HEK293T (cell line): ENCODE data around the gene KCNMB4.

Experiments used
- CTCF ChIA-PET: fragments of 350-600 bp; formaldehyde crosslinking; extraction: SDS; loops from one replicate; lab custom pipeline; 2021; ENCODE audit warnings: antibody characterized with exemption, inconsistent platforms; lab: Yijun Ruan, JAX
- POLR2A ChIA-PET: fragments of 350-600 bp; formaldehyde crosslinking; extraction: SDS; loops from one replicate; lab custom pipeline; 2020; ENCODE audit warnings: antibody characterized with exemption, inconsistent platforms; lab: Yijun Ruan, JAX
- DNase-seq: peaks from one replicate; pipeline ENCODE4 v3.0.0; 2012; ENCODE audit warnings: mixed read lengths; ENCODE audit errors: extremely low spot score
- ARNT ChIP-seq: fragments of 450-650 bp; IDR thresholded peaks from 2 replicates; pipeline ENCODE4 v1.6.1; 2017; ENCODE audit warnings: mild to moderate bottlenecking
- BHLHE40 ChIP-seq: fragments of 450-650 bp; IDR thresholded peaks from 2 replicates; pipeline ENCODE4 v1.6.1; 2016; ENCODE audit warnings: mild to moderate bottlenecking, moderate library complexity, borderline replicate concordance
- CTBP1 ChIP-seq: fragments of 450-650 bp; IDR thresholded peaks from 2 replicates; pipeline ENCODE4 v1.6.1; 2016; ENCODE audit warnings: borderline replicate concordance
- ELF4 ChIP-seq: fragments of 450-650 bp; IDR thresholded peaks from 2 replicates; pipeline ENCODE4 v1.6.1; 2017; ENCODE audit warnings: antibody characterized with exemption
- FOXA1 ChIP-seq: fragments of 450-650 bp; IDR thresholded peaks from 2 replicates; pipeline ENCODE4 v1.6.1; 2016; ENCODE audit warnings: mild to moderate bottlenecking
- FOXK2 ChIP-seq: fragments of 450-650 bp; IDR thresholded peaks from 2 replicates; pipeline ENCODE4 v1.6.1; 2016; ENCODE audit warnings: mild to moderate bottlenecking
- FOXM1 ChIP-seq: fragments of 450-650 bp; IDR thresholded peaks from 2 replicates; pipeline ENCODE4 v1.6.1; 2017; ENCODE audit warnings: mild to moderate bottlenecking, borderline replicate concordance
- L3MBTL2 ChIP-seq: fragments of 450-650 bp; conservative IDR thresholded peaks from 2 replicates; pipeline ENCODE4 v1.6.1; 2016; ENCODE audit warnings: mild to moderate bottlenecking
- LEF1 ChIP-seq: fragments of 450-650 bp; IDR thresholded peaks from 2 replicates; pipeline ENCODE4 v1.6.1; 2017; ENCODE audit warnings: mild to moderate bottlenecking, borderline replicate concordance
- NFRKB ChIP-seq: fragments of 450-650 bp; IDR thresholded peaks from 2 replicates; pipeline ENCODE4 v1.6.1; 2016; ENCODE audit warnings: mild to moderate bottlenecking, moderate library complexity
- PKNOX1 ChIP-seq: fragments of 450-650 bp; IDR thresholded peaks from 2 replicates; pipeline ENCODE4 v1.6.1; 2016
- SP1 ChIP-seq: fragments of 450-650 bp; IDR thresholded peaks from 2 replicates; pipeline ENCODE4 v1.6.1; 2017
- SUZ12 ChIP-seq: fragments of 450-650 bp; IDR thresholded peaks from 2 replicates; pipeline ENCODE4 v1.6.1; 2016; ENCODE audit warnings: mild to moderate bottlenecking
- TARDBP ChIP-seq: fragments of 450-650 bp; IDR thresholded peaks from 2 replicates; pipeline ENCODE4 v1.6.1; 2016
- ZNF384 ChIP-seq: fragments of 450-650 bp; IDR thresholded peaks from 2 replicates; pipeline ENCODE4 v1.6.1; 2016

KCNMB4 gene

DNA sequence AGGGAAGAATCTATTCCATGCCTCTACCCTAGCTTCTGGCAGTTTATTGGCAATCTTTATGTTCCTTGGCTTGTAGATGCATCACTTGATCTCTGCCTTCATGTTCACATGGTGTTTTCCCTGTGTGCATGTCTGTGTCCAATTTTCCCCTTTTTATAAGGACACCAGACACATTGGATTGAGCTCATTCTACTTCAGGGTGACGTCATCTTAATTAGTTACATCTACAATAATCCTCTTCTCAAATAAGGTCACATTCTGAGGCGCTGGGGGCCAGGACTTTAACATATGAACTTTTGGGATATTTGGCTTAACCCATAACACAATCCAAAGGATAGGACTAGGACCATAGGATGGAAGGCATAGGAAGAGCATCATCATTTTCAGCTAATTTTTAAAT, 101.4 kb downstream of the KCNMB4 start:
- ChIA-PET CTCF (no interaction called here), POLR2A (no interaction called here)
- TF ChIP-seq TARDBP, result no peak
- TF ChIP-seq ARNT, result no peak
- TF ChIP-seq FOXA1, result no peak
- TF ChIP-seq PKNOX1, result no peak
- TF ChIP-seq L3MBTL2, result no peak
- TF ChIP-seq ZNF384, result no peak
- TF ChIP-seq SP1, result no peak
- DNase-seq, result no peak

GRCh38 chr12:70467918-70468733, 102.0 kb downstream of the KCNMB4 start:
- ChIA-PET POLR2A (no interaction called here), CTCF (no interaction called here)
- no peak for DNase-seq
- TF ChIP-seq L3MBTL2, result no peak
- no peak for TF ChIP-seq ARNT
- TF ChIP-seq ZNF384, result no peak
- no peak for TF ChIP-seq FOXK2
- TF ChIP-seq NFRKB, result no peak

GRCh38 chr12:70468741-70469140, 102.7 kb downstream of the KCNMB4 start:
- no peak for TF ChIP-seq FOXK2
- TF ChIP-seq FOXM1, result no peak
- TF ChIP-seq CTBP1, result no peak
- no peak for TF ChIP-seq FOXA1
- TF ChIP-seq LEF1, result no peak
- no peak for TF ChIP-seq PKNOX1
- TF ChIP-seq TARDBP, result no peak
- TF ChIP-seq SP1, result no peak
- no peak for TF ChIP-seq ELF4
- TF ChIP-seq BHLHE40, result no peak
- no peak for TF ChIP-seq NFRKB
- no peak for TF ChIP-seq SUZ12
- no peak for TF ChIP-seq ZNF384
- TF ChIP-seq L3MBTL2, result no peak
- TF ChIP-seq ARNT, result no peak
- CTCF ChIA-PET, result no interaction called here

DNA sequence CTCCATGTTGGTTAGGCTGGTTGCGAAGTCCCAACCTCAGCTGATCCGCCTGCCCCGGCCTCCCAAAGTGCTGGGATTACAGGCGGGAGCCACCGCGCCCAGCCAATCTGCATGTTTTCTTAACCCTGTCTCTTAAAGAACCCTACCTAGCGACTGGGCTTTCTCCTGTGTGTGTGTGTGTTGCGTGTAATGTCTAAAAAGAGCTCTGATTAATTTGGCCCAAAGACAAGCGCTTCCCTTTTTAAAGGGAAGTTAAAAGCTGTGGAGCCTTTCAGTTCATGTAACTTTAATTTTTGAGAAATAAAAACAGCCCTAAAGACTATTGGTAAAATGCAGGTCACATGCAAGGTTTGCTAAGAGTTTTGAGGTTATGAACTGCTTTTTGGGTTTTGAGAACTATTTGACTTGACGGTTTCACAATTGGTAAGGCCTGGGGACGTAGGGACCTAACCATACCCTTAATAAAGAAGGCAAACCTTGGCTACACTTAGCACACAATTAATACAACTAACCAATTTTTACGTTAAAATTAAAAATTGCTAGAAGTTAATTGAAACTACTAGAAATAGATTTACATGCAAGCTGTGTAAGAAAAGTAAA, 103.2 kb downstream of the KCNMB4 start:
- POLR2A ChIA-PET, result no interaction called here
- CTCF ChIA-PET, result no interaction called here
- no peak for DNase-seq
- no peak for TF ChIP-seq FOXK2

More at GRCh38 chr12:70468741-70469140, 102.7 kb downstream of the KCNMB4 start:
- no peak for DNase-seq
- POLR2A ChIA-PET, result no interaction called here

GRCh38 chr12:70482764-70483163, 116.7 kb downstream of the KCNMB4 start:
- DNase-seq, result no peak
- CTCF ChIA-PET, result interaction anchor here (1.0 kb wide), 1 partner anchor 40 kb away, joined by 3 read pairs; no protein-coding TSS in a partner anchor
- POLR2A ChIA-PET, result no interaction called here
- TF ChIP-seq CTBP1, result no peak
